Measurements from ENCODE around the gene ICAM2. TPM values are rescaled to one million over a fixed set of nuclear protein-coding genes. Genes with fewer than 3 reads are reported as not detected.

Gene ICAM2
- total and polyA plus RNA-seq, 12 donors = 25.2 to 117 (median 35.1) TPM

DNA sequence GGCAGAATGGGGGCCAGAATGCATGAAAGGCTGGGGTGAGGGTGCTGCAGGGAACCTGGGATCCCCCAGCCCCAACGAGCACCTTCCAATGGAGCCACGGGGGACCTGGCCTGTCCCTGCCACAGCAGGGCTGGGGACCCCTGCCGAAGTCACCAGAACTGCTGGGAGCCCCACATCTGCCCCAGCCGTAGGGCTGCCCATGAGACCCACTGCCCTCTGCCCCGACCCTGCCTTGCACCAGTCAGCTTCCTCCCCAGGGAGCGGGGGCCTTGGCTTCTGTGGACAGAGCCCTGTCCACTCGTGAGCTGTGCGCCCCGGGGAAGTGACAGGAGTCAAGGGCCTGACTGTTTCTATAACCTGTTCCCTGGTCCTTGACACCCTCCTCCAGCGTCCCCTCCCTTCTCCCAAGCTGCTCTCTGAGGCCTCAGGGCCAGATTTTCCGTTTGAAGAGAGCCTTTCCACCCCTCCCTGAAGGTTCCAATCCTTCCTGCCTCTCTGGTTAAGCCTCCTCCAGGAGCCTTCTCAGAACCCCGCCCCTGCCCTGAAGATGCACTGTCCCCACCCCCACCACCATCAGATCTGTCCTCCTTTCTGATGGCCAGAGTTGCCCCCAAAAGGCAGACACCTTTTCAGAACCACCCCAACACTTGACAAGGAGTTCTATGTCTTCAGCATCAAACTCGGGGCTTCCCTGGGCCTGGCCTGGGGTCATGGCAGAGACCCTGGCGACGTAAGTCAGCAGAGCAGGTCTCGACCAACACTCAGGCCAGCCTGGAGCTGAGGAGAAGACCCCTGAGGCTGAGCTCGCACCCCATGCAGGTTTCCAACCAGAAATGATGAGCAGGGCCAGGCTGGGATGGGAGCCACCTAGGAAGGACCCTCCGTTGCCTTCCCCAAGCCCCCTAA is 33.0 kb downstream of the ICAM2 start:
- H3K9me3 ChIP-seq = peaks cover 0 to 5% (median 0%) of the 10 kb centered on the region in 11 donors
- H3K36me3 ChIP-seq = no peaks in the 10 kb centered on the region
- intact Hi-C loops (cut with DNase I) = loop anchor here in 6 of 10 donors (2.0 to 5.0 kb wide), 6 partner anchors 35 to 70 kb away; partner anchors contain the start of genes CD79B (in 3 of the 6) and GH1 (in 2 of the 6)
- H3K4me3 ChIP-seq = no peak overlapping the region
- WGBS, 2 donors = 74 to 78% methylated on average over 18 of the region's 18 CpGs
- H3K27ac ChIP-seq = peak overlapping the region in 5 of 10 donors; percentile 7 to 34 (median 32)
- DNase-seq (peak in 1 of 2 donors; percentile 40), ATAC-seq (no peak)
- H3K27me3 ChIP-seq = peaks cover 0 to 25% (median 11%) of the 10 kb centered on the region in 7 donors
- TF ChIP-seq, protein P1, sequence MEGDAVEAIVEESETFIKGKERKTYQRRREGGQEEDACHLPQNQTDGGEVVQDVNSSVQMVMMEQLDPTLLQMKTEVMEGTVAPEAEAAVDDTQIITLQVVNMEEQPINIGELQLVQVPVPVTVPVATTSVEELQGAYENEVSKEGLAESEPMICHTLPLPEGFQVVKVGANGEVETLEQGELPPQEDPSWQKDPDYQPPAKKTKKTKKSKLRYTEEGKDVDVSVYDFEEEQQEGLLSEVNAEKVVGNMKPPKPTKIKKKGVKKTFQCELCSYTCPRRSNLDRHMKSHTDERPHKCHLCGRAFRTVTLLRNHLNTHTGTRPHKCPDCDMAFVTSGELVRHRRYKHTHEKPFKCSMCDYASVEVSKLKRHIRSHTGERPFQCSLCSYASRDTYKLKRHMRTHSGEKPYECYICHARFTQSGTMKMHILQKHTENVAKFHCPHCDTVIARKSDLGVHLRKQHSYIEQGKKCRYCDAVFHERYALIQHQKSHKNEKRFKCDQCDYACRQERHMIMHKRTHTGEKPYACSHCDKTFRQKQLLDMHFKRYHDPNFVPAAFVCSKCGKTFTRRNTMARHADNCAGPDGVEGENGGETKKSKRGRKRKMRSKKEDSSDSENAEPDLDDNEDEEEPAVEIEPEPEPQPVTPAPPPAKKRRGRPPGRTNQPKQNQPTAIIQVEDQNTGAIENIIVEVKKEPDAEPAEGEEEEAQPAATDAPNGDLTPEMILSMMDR (IDR thresholded peaks at IDR 0.05) = no peak
- H3K4me1 ChIP-seq = peaks cover 28 to 75% (median 55%) of the 10 kb centered on the region in 9 donors

GRCh38 chr17:63986821-63987220 is 33.6 kb downstream of the ICAM2 start:
- Histone ChIP-seq H3K36me3 (no peaks in the 10 kb centered on the region), H3K9me3 (peaks cover 0 to 11% (median 3%) of the 10 kb centered on the region in 11 donors), H3K27me3 (peaks cover 0 to 18% (median 6%) of the 10 kb centered on the region in 7 donors), H3K27ac (peak overlapping the region in 5 of 10 donors; percentile 7 to 34 (median 32)), H3K4me1 (peaks cover 28 to 78% (median 55%) of the 10 kb centered on the region in 9 donors), H3K4me3 (no peak overlapping the region)
- no peak for ATAC-seq
- intact Hi-C loops (cut with DNase I) = loop anchor here in 6 of 10 donors (5.0 kb wide), 5 partner anchors 35 to 70 kb away; partner anchors contain the start of genes CD79B (in 3 of the 6) and GH1 (in 1 of the 6)
- 63 to 64% methylated on average over 3 of the region's 3 CpGs for WGBS, 2 donors
- no peak for DNase-seq
- TF ChIP-seq, protein P1 (IDR thresholded peaks at IDR 0.05) = no peak

- intact Hi-C loops (cut with DNase I) = loop anchor here in 6 of 10 donors (5.0 kb wide), 5 partner anchors 33 to 68 kb away; partner anchors contain the start of genes CD79B (in 3 of the 6) and GH1 (in 1 of the 6)
- ATAC-seq (no peak), DNase-seq (no peak)
- H3K27me3 ChIP-seq = peaks cover 0 to 8% (median 0%) of the 10 kb centered on the region in 7 donors
- peaks cover 28 to 84% (median 58%) of the 10 kb centered on the region in 9 donors for H3K4me1 ChIP-seq
- WGBS, 2 donors = 77 to 79% methylated on average over 13 of the region's 13 CpGs
- H3K36me3 ChIP-seq = no peaks in the 10 kb centered on the region
- peaks cover 0 to 17% (median 6%) of the 10 kb centered on the region in 11 donors for H3K9me3 ChIP-seq
- TF ChIP-seq, protein P1 (IDR thresholded peaks at IDR 0.05) = peak in 1 of 9 donors; percentile 30
- no peak overlapping the region for H3K4me3 ChIP-seq
- H3K27ac ChIP-seq = peak overlapping the region; percentile 39 to 88 (median 80)
Observed at GRCh38 chr17:63985387-63986140, 34.9 kb downstream of the ICAM2 start.
